Epidermal melanocyte (primary cell): ENCODE results near the gene AFMID.

Experiments
- DNase-seq: peaks from one replicate; pipeline ENCODE4 v3.0.0; 2011; ENCODE audit warnings: low spot score; ENCODE audit not compliant: insufficient read length

The AFMID gene

GRCh38 chr17:78255029-78255656 is 68.0 kb downstream of the AFMID start:
- DNase-seq = no peak

- DNase-seq = no peak
These were observed 69.0 kb downstream of the AFMID start for GRCh38 chr17:78255953-78256706.

GRCh38 chr17:78256707-78257591 is 69.8 kb downstream of the AFMID start:
- DNase-seq = no peak
